ENCODE results near the gene SMIM41.

The SMIM41 gene

GRCh38 chr12:52155048-52155868, 75.8 kb downstream of the SMIM41 start:
- TF ChIP-seq SIN3A (IDR thresholded peaks at IDR 0.05; ENCODE audit: borderline replicate concordance, insufficient read depth, low read length) (no peak), POLR2AphosphoS5 (IDR thresholded peaks at IDR 0.05; ENCODE audit: low read depth, low read length) (no peak), FOXP2 (optimal IDR thresholded peaks at IDR 0.05; ENCODE audit: borderline replicate concordance, extremely low read depth, extremely low read length, insufficient read depth) (no peak), REST (IDR thresholded peaks at IDR 0.05; ENCODE audit: insufficient read depth in 1 of 2, low read depth in 2 of 2, low read length in 2 of 2) (no peak), TAF1 (IDR thresholded peaks at IDR 0.05; ENCODE audit: borderline replicate concordance, insufficient read depth, low read length) (no peak)

GRCh38 chr12:52156311-52156710, 76.8 kb downstream of the SMIM41 start:
- TF ChIP-seq FOXP2 (optimal IDR thresholded peaks at IDR 0.05; ENCODE audit: borderline replicate concordance, extremely low read depth, extremely low read length, insufficient read depth) (no peak), TAF1 (IDR thresholded peaks at IDR 0.05; ENCODE audit: borderline replicate concordance, insufficient read depth, low read length) (no peak), REST (IDR thresholded peaks at IDR 0.05; ENCODE audit: insufficient read depth in 1 of 2, low read depth in 2 of 2, low read length in 2 of 2) (no peak), SIN3A (IDR thresholded peaks at IDR 0.05; ENCODE audit: borderline replicate concordance, insufficient read depth, low read length) (no peak), POLR2AphosphoS5 (IDR thresholded peaks at IDR 0.05; ENCODE audit: low read depth, low read length) (no peak)

GRCh38 chr12:52156757-52157565, 77.5 kb downstream of the SMIM41 start:
- TF ChIP-seq FOXP2 (optimal IDR thresholded peaks at IDR 0.05; ENCODE audit: borderline replicate concordance, extremely low read depth, extremely low read length, insufficient read depth): peak; percentile 34
- no peak for TF ChIP-seq REST (IDR thresholded peaks at IDR 0.05; ENCODE audit: insufficient read depth in 1 of 2, low read depth in 2 of 2, low read length in 2 of 2)

GRCh38 chr12:52157566-52158150, 78.2 kb downstream of the SMIM41 start:
- no peak for TF ChIP-seq TAF1 (IDR thresholded peaks at IDR 0.05; ENCODE audit: borderline replicate concordance, insufficient read depth, low read length)
- no peak for TF ChIP-seq REST (IDR thresholded peaks at IDR 0.05; ENCODE audit: insufficient read depth in 1 of 2, low read depth in 2 of 2, low read length in 2 of 2)
- TF ChIP-seq FOXP2 (optimal IDR thresholded peaks at IDR 0.05; ENCODE audit: borderline replicate concordance, extremely low read depth, extremely low read length, insufficient read depth): no peak
- no peak for TF ChIP-seq POLR2AphosphoS5 (IDR thresholded peaks at IDR 0.05; ENCODE audit: low read depth, low read length)
- no peak for TF ChIP-seq SIN3A (IDR thresholded peaks at IDR 0.05; ENCODE audit: borderline replicate concordance, insufficient read depth, low read length)

All from PFSK-1 (cell line).